ENCODE data around the gene ERMARD.

Gene ERMARD

GRCh38 chr6:169816975-169817374 is 65.6 kb downstream of the ERMARD start:
- H3K4me3 ChIP-seq (replicated peaks; ENCODE audit: insufficient read depth, low read length), result no peak overlapping the region
- TF ChIP-seq, protein P1, sequence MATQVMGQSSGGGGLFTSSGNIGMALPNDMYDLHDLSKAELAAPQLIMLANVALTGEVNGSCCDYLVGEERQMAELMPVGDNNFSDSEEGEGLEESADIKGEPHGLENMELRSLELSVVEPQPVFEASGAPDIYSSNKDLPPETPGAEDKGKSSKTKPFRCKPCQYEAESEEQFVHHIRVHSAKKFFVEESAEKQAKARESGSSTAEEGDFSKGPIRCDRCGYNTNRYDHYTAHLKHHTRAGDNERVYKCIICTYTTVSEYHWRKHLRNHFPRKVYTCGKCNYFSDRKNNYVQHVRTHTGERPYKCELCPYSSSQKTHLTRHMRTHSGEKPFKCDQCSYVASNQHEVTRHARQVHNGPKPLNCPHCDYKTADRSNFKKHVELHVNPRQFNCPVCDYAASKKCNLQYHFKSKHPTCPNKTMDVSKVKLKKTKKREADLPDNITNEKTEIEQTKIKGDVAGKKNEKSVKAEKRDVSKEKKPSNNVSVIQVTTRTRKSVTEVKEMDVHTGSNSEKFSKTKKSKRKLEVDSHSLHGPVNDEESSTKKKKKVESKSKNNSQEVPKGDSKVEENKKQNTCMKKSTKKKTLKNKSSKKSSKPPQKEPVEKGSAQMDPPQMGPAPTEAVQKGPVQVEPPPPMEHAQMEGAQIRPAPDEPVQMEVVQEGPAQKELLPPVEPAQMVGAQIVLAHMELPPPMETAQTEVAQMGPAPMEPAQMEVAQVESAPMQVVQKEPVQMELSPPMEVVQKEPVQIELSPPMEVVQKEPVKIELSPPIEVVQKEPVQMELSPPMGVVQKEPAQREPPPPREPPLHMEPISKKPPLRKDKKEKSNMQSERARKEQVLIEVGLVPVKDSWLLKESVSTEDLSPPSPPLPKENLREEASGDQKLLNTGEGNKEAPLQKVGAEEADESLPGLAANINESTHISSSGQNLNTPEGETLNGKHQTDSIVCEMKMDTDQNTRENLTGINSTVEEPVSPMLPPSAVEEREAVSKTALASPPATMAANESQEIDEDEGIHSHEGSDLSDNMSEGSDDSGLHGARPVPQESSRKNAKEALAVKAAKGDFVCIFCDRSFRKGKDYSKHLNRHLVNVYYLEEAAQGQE (IDR thresholded peaks at IDR 0.05; ENCODE audit: insufficient replicate concordance, low read depth), result no peak
- no peak for TF ChIP-seq CTCF (IDR thresholded peaks at IDR 0.05; ENCODE audit: insufficient read depth, low read length)
- TF ChIP-seq POLR2AphosphoS5 (IDR thresholded peaks at IDR 0.05; ENCODE audit: low read depth), result no peak
- TF ChIP-seq SPI1 (IDR thresholded peaks at IDR 0.05; ENCODE audit: borderline replicate concordance, low read depth), result no peak
- no peak for TF ChIP-seq GABPA (IDR thresholded peaks at IDR 0.05; ENCODE audit: low read depth)
- H3K27me3 ChIP-seq (ENCODE audit: insufficient read depth, poor library complexity, severe bottlenecking), result no peaks in the 10 kb centered on the region
- DNase-seq (ENCODE audit: low read depth in 1 of 2, low spot score in 1 of 2), result no peak
- H3K27ac ChIP-seq (replicated peaks), result no peak overlapping the region

GRCh38 chr6:169820358-169820757 is 68.9 kb downstream of the ERMARD start:
- no peak overlapping the region for H3K27ac ChIP-seq (replicated peaks)
- H3K27me3 ChIP-seq (ENCODE audit: insufficient read depth, poor library complexity, severe bottlenecking), result peaks cover 2% of the 10 kb centered on the region
- DNase-seq (ENCODE audit: low read depth in 1 of 2, low spot score in 1 of 2), result no peak
- no peak for TF ChIP-seq CTCF (IDR thresholded peaks at IDR 0.05; ENCODE audit: insufficient read depth, low read length)
- TF ChIP-seq, protein P1 (IDR thresholded peaks at IDR 0.05; ENCODE audit: insufficient replicate concordance, low read depth), result no peak
- no peak for TF ChIP-seq GABPA (IDR thresholded peaks at IDR 0.05; ENCODE audit: low read depth)
- TF ChIP-seq SPI1 (IDR thresholded peaks at IDR 0.05; ENCODE audit: borderline replicate concordance, low read depth), result no peak
- H3K4me3 ChIP-seq (replicated peaks; ENCODE audit: insufficient read depth, low read length), result no peak overlapping the region

- Histone ChIP-seq H3K27ac (replicated peaks) (no peak overlapping the region), H3K27me3 (ENCODE audit: insufficient read depth, poor library complexity, severe bottlenecking) (peaks cover 2% of the 10 kb centered on the region), H3K4me3 (replicated peaks; ENCODE audit: insufficient read depth, low read length) (no peak overlapping the region)
- DNase-seq (ENCODE audit: low read depth in 1 of 2, low spot score in 1 of 2), result no peak
- TF ChIP-seq, protein P1 (IDR thresholded peaks at IDR 0.05; ENCODE audit: insufficient replicate concordance, low read depth), result no peak
- TF ChIP-seq GABPA (IDR thresholded peaks at IDR 0.05; ENCODE audit: low read depth), result no peak
- no peak for TF ChIP-seq POLR2AphosphoS5 (IDR thresholded peaks at IDR 0.05; ENCODE audit: low read depth)
- TF ChIP-seq CTCF (IDR thresholded peaks at IDR 0.05; ENCODE audit: insufficient read depth, low read length), result no peak
- TF ChIP-seq SPI1 (IDR thresholded peaks at IDR 0.05; ENCODE audit: borderline replicate concordance, low read depth), result no peak
Observed at GRCh38 chr6:169824021-169824420, 72.6 kb downstream of the ERMARD start.
